Measurements from ENCODE around the gene PLEKHG3. TPM values are rescaled to one million over a fixed set of nuclear protein-coding genes. Genes with fewer than 3 reads are reported as not detected.

The PLEKHG3 gene
- total and polyA plus RNA-seq, 10 of the 15 experiments (the other 5 are each of a cell fraction or from before 2014, with no cell fraction given): 0.03 to 0.73 (median 0.07) TPM; not detected in 5

DNA sequence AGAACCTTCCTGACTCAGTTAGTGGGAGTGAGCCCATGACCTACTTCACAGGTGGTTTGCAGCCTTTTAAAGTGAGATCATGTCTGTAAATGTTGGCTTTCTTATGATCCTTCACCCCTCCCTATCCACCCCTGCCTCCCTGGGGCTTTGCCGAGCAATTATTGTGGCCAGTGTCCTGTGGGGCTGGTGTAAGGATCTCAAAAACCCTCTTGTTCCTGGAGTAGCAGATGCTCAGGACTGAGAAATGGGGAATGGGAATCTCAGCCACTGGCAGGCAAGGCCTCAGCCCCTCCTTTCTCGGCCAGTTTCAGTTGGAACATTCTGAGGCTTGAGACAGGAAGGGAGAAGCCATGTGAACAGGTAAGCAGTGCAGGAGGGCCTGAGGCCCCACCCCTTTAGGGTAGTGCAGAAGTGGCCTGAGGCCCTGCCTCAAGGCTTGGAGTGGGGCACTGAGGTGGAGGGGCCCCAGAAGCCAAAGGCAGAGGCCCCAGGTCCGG is 53.8 kb downstream of the PLEKHG3 start:
- no TSS peak for BruUV-seq (replicated peaks)
- Histone ChIP-seq H2AFZ (ENCODE audit: control insufficient read depth, low read depth, low read length) (no peak overlapping the region), H3K9me3 (replicated peaks; ENCODE audit: control insufficient read depth, insufficient read depth, low read length) (no peaks in the 10 kb centered on the region), H3K9ac (ENCODE audit: control insufficient read depth, insufficient read depth, low read length) (no peak overlapping the region), H3K4me2 (ENCODE audit: control insufficient read depth, insufficient read depth) (no peak overlapping the region), H3K79me2 (ENCODE audit: control insufficient read depth, insufficient read depth, low read length) (no peaks in the 10 kb centered on the region), H3K27ac (ENCODE audit: control insufficient read depth, insufficient read depth) (no peak overlapping the region), H3K4me1 (ENCODE audit: control insufficient read depth, insufficient read depth, low read length) (no peaks in the 10 kb centered on the region), H3K36me3 (ENCODE audit: control insufficient read depth in 2 of 2, insufficient read depth in 2 of 2, low read length in 1 of 2) (no peaks in the 10 kb centered on the region), H3K4me3 (no peak overlapping the region), H4K20me1 (ENCODE audit: control insufficient read depth, insufficient read depth) (no peaks in the 10 kb centered on the region; the same call in 1 of the 2 replicates), H3K27me3 (replicated peaks in 1 of 2; ENCODE audit: control insufficient read depth in 2 of 2, insufficient read depth in 2 of 2, low read length in 1 of 2) (peaks cover 0 to 3% of the 10 kb centered on the region in 2 experiments; a peak in 3 of 4 replicates)
- ChIA-PET POLR2A (no interaction called here), RAD21 (ENCODE audit: unreplicated experiment) (interaction anchor here (1.9 kb wide), 1 partner anchor 134 kb away, joined by 11 read pairs; no protein-coding TSS in a partner anchor), SMC1A (ENCODE audit: uncharacterized antibody, unreplicated experiment) (interaction anchor here (0.9 to 1.4 kb wide), 3 partner anchors 79 to 86 kb away, joined by 3 to 5 read pairs (median 4); no protein-coding TSS in a partner anchor), CTCF (interaction anchor here (1.2 to 3.3 kb wide), 4 partner anchors 14 to 135 kb away, joined by 3 to 18 read pairs (median 8); no protein-coding TSS in a partner anchor)
- no peak for DNase-seq (ENCODE audit: low read depth, low spot score)
- no peak for ATAC-seq
- TF ChIP-seq RFX5 (IDR thresholded peaks at IDR 0.05; ENCODE audit: low read depth, low read length) (no peak), ZNF207 (IDR thresholded peaks at IDR 0.05; ENCODE audit: borderline replicate concordance) (no peak), BCL11A (IDR thresholded peaks at IDR 0.05; ENCODE audit: low read depth, low read length) (no peak), FOS (IDR thresholded peaks at IDR 0.05; ENCODE audit: borderline replicate concordance, extremely low read depth, insufficient read length) (no peak), CEBPB (IDR thresholded peaks at IDR 0.05; ENCODE audit: borderline replicate concordance in 1 of 2, low read depth in 2 of 2, low read length in 2 of 2) (no peak), KLF5 (IDR thresholded peaks at IDR 0.05; ENCODE audit: partially characterized antibody) (no peak), BACH1 (IDR thresholded peaks at IDR 0.05; ENCODE audit: borderline replicate concordance) (no peak)
- 0% methylated on average over 3 of the region's 3 CpGs for WGBS (ENCODE audit: insufficient coverage, insufficient replicate concordance, low lambda C conversion rate, missing lambda C conversion rate)
- intact Hi-C loops (cut with micrococcal nuclease; ENCODE audit: unreplicated experiment): no loop called here
- in situ Hi-C loops (cut with MboI): no loop called here
- no peak for FAIRE-seq
